RWPE2 (cell line): ENCODE measurements around the gene ETV5.
A peak's percentile ranks its signal among the peaks of the same experiment; 100 is the strongest.

Experiments used
- ATAC-seq: fragments of 200-7000 bp; cut with Tn5 transposase; 3 replicates; pipeline ENCODE4 v1.9.1; 2021; ENCODE audit warnings: low read depth
- DNase-seq: peaks from one replicate; pipeline ENCODE4 v3.0.0-alpha.2; 2020; ENCODE audit warnings: low spot score
- H3K27ac ChIP-seq: fragments of 450-650 bp; 2 replicates; pipeline ENCODE4 v1.5.1; 2017; ENCODE audit warnings: mild to moderate bottlenecking; ENCODE audit not compliant: poor library complexity, severe bottlenecking
- H3K27me3 ChIP-seq: fragments of 250-450 bp; sonication (Bioruptor Pico); 2 replicates; pipeline ENCODE4 v1.5.1; 2021; ENCODE audit warnings: mild to moderate bottlenecking, moderate library complexity; ENCODE audit not compliant: insufficient read depth, poor library complexity, severe bottlenecking
- H3K36me3 ChIP-seq: fragments of 250-450 bp; sonication (Bioruptor Pico); 2 replicates; pipeline ENCODE4 v1.5.1; 2020; ENCODE audit warnings: low read depth, mild to moderate bottlenecking, moderate library complexity
- H3K4me1 ChIP-seq: fragments of 250-450 bp; sonication (Bioruptor Pico); 2 replicates; pipeline ENCODE4 v1.5.1; 2021; ENCODE audit warnings: mild to moderate bottlenecking, moderate library complexity; ENCODE audit not compliant: insufficient read depth, poor library complexity, severe bottlenecking
- H3K4me3 ChIP-seq: fragments of 250-450 bp; sonication (Bioruptor Pico); 2 replicates; pipeline ENCODE4 v1.5.1; 2021; ENCODE audit warnings: mild to moderate bottlenecking, moderate library complexity; ENCODE audit not compliant: severe bottlenecking
- H3K9me3 ChIP-seq: fragments of 250-450 bp; sonication (Bioruptor Pico); 2 replicates; pipeline ENCODE4 v1.5.1; 2021; ENCODE audit warnings: mild to moderate bottlenecking, moderate library complexity; ENCODE audit not compliant: severe bottlenecking
- TF ChIP-seq, protein P1 (sequence below): fragments of 450-650 bp; IDR thresholded peaks from one replicate; pipeline ENCODE4 v1.5.1; 2017; ENCODE audit warnings: mild to moderate bottlenecking, moderate library complexity; ENCODE audit not compliant: poor library complexity, severe bottlenecking

ETV5 gene

DNA sequence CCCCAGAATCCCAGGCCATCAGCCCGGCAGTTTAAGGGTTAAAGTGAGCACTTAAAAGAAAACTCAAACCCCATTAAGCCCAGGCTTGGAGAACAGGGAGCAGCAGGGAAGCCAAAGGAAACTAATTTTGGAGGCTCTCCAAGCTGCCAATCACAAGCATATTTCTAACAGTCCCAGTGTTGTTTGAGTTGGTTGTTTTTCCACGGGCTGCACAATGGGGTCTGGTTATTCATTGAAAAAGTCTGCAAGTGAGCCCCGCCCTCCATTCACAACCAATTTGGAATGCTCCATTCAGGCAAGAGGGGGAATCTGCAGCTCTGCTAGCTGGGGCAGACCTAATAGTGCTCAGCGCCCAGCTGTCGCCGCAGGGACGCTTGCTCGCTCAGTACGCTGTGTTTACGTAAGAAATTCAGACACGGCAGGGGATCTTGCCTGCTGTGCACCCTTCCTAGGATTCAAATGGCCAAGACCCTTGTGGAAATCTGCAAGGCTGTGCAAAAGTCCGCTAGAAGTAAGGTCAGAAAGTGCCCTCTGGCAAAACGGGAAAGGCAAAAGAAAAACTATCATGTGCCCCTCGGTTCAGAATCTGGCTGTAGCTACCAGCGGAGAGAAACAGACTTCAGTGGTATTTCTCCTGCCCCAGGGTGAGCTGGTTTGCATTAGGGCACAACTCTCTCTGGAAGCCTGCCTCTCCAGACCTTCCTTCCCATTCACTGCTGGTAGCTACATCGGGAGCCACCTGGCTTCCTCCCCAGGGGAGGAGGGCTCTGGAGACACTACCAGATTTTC, 11.0 kb downstream of the ETV5 start:
- Histone ChIP-seq H3K9me3 (no peaks in the 10 kb centered on the region), H3K27ac (peak overlapping the region; percentile 61), H3K36me3 (peaks cover 45% of the 10 kb centered on the region), H3K27me3 (no peaks in the 10 kb centered on the region), H3K4me1 (peaks cover 28% of the 10 kb centered on the region), H3K4me3 (peak overlapping the region; percentile 4)
- ATAC-seq (peak; percentile 90), DNase-seq (peak; percentile 76)
- TF ChIP-seq, protein P1, sequence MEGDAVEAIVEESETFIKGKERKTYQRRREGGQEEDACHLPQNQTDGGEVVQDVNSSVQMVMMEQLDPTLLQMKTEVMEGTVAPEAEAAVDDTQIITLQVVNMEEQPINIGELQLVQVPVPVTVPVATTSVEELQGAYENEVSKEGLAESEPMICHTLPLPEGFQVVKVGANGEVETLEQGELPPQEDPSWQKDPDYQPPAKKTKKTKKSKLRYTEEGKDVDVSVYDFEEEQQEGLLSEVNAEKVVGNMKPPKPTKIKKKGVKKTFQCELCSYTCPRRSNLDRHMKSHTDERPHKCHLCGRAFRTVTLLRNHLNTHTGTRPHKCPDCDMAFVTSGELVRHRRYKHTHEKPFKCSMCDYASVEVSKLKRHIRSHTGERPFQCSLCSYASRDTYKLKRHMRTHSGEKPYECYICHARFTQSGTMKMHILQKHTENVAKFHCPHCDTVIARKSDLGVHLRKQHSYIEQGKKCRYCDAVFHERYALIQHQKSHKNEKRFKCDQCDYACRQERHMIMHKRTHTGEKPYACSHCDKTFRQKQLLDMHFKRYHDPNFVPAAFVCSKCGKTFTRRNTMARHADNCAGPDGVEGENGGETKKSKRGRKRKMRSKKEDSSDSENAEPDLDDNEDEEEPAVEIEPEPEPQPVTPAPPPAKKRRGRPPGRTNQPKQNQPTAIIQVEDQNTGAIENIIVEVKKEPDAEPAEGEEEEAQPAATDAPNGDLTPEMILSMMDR: no peak

DNA sequence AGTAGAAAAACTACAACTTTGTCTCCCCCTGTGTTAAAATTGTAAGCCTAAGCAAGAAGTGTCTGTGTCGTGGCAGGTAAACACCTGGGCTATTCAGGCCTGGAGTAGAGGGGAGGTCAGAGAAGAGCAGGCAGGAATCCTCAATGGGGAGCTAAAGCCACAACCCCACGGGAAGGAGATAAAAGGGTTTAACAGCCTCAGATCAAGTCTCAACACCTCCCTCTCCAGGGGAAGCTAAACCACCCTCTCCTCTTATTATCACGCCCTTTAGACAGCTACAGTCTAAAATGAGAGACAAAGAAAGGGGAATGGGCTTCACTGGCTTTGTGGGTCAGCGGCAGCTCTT, 11.6 kb downstream of the ETV5 start:
- H3K36me3 ChIP-seq: peaks cover 43% of the 10 kb centered on the region
- DNase-seq (no peak), ATAC-seq (no peak)
- H3K27me3 ChIP-seq: no peaks in the 10 kb centered on the region
- H3K4me1 ChIP-seq: peaks cover 28% of the 10 kb centered on the region
- H3K9me3 ChIP-seq: no peaks in the 10 kb centered on the region
- TF ChIP-seq, protein P1: no peak
- peak overlapping the region; percentile 61 for H3K27ac ChIP-seq
- no peak overlapping the region for H3K4me3 ChIP-seq

DNA sequence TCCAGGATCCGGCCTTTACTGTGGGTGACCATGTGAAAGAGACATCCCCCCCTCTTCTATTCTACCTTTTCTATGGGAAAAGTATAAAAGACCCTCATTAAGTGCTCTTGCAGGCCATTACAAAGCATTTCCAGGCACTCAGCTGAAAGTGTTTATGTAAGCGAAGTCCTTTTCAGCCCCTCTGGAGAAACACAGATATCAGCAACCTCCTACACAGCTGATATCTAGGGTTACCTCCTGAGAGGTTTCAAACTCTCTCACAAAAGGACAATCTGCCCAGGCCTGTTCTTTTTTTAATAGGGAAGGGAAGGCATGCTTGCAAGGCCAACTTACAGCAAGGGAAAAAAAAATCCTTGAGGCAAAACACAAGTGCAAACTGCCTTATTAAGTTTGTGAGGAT, 12.6 kb downstream of the ETV5 start:
- no peak for ATAC-seq
- H3K27ac ChIP-seq: no peak overlapping the region
- H3K4me3 ChIP-seq: no peak overlapping the region
- no peaks in the 10 kb centered on the region for H3K27me3 ChIP-seq
- peaks cover 41% of the 10 kb centered on the region for H3K36me3 ChIP-seq
- TF ChIP-seq, protein P1: no peak
- H3K9me3 ChIP-seq: no peaks in the 10 kb centered on the region
- peaks cover 28% of the 10 kb centered on the region for H3K4me1 ChIP-seq
- no peak for DNase-seq

DNA sequence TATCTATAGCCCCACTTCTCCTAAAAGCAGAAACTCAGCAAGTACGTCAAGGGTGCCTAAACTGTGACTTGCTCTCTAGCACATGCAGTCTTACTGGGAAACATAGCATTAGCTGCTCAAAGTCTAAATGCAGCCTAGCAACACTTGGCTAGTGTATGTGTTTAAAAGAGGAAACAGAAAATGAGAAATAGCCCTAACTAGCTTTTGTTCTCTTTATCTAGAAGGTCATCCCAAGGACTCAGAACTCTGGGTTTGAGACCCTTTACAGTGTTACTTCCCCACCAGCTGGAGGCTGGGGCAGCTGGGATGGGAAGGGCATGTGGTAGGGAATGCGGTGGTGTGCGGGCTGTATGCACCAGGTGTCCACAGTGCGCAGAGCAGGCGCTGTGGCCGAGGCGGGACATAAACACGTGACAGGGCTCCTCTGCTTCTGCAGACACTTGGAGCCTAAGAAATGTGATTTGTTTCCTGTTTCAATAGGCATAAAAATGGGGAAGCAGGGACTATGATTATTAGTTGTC, 13.3 kb downstream of the ETV5 start:
- DNase-seq (no peak), ATAC-seq (no peak)
- TF ChIP-seq, protein P1: no peak
- no peaks in the 10 kb centered on the region for H3K9me3 ChIP-seq
- no peak overlapping the region for H3K27ac ChIP-seq
- no peak overlapping the region for H3K4me3 ChIP-seq
- peaks cover 28% of the 10 kb centered on the region for H3K4me1 ChIP-seq
- peaks cover 35% of the 10 kb centered on the region for H3K36me3 ChIP-seq
- H3K27me3 ChIP-seq: no peaks in the 10 kb centered on the region
